ENCODE results near the gene IQCF2.
"Not testable (repeated sequence)": the region's sequence is repeated elsewhere in the genome, so short reads cannot be mapped to it uniquely, and the experiment has no call there.

IQCF2 gene

DNA sequence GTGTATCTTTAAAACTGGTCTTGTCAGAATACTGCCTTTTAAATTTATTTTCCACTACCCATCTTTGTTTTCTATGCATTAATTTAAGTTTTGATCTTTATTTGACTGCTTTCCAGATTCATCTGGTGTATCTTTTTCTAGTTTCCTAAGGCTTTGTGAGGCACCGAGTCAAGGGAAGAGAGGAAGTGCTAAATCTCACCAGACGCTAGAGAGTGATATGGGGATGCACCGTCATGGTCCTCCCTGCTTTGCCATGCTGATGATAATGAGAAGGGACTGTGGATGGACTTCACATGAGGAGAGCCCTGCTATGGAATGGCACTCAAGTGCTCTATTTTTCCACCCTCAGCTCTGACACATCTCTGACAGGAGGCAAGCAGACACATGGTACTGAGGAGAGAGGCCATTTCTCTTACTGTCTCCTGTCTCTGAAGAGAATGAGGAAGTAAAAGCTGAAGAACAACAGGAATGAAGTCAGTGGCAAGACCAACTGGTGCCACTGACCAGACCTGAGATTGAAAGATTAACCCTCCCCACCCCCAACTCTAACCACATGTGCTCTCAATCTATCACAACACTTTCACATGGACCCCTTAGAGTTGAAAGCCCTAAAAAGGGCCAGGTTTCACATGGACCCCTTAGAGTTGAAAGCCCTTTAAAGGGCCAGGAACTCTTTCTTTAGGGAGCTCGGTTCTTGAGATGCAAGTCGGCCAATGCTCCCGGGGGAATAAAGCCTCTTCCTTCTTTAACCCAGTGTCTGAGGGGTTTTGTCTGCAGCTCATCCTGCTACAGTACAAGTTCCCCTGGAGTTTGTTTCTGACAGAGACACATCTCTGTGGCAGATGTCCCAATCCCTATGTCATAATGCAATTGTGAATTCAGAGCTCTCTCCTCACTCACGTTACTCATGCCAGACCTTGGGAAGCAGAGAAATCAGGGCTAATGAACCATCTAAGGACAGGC is at the start of gene IQCF2:
Gene IQCF2 (plus strand): TSS at position 913 of the 963 bp plus-strand sequence. CDS start 52 bp downstream, outside the sequence.
- no peak for DNase-seq

DNA sequence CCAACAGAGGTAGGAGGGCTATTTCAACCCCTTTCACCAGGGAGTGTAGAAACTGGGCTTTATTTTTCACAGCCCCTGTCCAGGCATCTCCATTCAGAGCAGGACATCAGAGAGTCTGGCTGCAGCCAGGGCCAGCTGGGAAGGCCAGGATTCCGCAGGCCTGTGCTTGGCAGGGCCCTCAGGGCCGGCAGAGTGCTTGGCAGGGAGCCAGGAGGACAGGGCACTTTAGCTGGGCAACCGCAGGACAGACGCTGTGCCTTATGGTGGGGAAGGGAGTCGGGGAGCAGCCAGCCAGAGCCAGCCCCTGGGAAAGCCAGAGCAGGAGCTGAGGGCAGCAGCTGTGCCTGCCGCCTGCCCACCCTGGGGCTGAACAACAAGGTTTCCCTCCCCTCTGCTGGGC is 47.9 kb upstream of the IQCF2 start:
- no peak for DNase-seq

DNA sequence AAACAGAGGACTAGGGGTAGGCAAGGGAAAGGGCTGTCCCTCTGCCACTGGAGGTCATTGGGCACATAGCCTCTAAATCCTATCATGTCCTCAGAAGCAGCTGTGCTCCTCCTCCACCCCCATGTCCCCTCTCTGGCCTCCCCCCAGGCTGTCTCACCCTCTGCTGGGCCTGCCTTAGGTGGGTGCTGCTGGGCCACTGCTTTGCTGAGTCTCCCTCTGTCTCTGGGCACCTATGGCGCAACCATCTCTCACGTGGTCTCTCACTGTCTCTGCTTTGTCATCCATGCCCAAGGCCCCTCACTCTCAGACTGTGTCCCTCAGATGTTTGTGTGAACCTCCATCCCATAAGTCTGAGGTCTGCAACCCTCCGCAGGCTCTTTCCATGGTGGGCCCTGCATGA is 47.4 kb upstream of the IQCF2 start:
- no peak for DNase-seq

DNA sequence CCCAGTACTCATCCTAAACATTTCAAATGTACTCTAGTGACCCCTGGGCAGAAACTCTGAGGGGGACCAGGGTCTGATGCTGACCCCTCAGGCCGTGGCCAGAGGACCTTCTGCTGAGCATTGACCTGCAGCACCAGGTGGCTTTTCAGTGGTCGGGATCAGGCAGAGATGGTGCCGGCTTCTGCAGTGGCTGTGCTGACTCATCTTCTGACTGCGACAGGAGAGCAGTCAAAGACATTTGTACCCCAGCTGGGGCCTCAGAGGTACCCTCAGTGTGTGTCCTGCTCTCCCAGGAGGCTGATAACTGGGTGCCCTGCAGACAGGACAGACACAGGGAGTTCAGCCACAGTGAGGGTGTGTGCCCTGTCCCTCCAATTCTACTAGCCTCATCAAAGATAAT is 45.8 kb upstream of the IQCF2 start:
- DNase-seq, result no peak

DNA sequence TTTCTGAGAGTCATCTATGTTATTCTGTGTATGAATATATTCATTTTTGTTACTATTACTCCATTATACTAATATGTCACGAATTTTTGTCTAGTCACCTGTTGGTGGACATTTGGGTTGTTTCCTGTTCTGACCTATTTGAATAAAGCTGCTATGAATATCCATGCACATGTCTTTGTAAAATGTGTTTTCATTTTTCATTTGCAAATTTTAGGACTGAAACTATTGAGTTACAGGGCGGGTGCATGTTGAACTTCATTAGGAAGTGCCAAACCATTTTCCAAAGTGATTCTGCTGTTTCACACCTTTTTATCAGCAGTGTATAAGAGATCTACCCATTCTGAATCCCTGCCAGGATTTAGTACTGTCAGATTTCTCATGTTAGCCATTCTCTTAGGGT is 44.7 kb upstream of the IQCF2 start:
- no peak for DNase-seq

DNA sequence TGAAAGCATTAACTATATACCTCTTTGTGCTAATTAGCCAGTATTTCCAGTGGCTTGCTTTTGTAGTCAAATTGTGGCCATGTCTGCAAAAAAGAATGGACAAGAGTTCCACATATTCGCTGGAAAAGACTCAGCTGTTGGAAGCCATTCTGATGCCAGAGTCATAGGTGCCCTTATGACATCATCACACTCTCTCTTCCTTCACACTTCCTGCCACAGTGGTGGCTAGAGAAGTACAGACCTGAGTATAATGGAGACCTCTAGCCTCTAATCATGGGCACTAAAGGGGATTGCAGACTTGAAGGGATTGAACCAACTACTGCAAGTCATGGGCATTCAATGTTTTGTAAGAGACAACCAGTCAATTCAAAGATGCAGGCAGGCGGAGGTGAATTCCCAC is 44.0 kb upstream of the IQCF2 start:
- DNase-seq, result no peak

DNA sequence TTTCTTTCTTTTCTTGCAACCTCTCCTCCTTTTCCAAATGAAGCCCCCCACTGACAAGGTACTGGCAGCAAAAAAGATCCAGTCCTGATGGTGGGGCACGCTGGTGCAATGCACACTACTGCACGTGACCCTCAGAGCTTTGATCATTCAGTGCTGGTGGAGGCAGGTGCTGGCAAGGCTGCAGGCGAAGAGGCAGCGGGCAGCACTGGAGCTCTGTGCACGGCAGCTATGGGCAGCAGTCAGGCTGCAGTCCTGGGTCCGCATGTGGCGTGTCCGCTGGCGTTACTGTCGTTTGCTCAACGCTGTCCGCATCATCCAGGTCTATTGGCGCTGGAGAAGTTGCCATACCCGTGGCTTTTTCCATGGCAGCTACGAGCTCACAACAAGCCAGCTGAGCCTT is 42.3 kb upstream of the IQCF2 start:
- no peak for DNase-seq

DNA sequence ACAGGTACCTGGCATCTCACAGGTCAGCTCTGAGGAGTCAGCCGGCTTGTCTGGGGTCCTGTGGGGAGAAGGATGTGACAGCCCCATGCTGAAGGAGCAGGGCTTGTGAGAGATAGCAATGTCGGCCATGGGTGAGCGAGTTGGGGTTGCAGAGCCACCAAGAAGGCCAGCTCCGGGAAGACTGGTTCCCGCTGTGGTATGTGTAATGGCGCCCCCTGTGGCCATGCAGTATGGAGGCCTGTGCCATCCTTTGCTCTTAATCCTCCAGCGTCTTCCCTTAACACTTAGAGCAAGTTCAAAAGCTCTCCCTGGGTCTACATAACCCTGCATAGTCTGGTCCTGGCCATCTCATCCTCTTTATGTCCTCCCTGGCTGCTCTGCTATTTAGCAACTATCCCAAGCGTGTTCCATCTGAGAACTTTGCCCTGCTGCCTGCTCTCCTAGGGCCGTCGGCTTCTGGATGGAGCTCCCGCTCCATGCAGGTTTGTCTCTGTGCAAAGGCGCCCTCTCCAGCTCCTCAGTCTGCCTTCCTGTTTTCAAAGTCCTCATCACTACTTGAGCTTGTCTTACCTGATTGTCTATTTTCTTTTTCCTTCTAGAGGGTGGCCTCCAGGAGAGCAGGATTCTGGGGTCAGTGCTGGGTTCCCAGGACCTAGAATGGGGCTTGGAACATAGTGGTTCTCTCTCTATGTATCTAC is 41.6 kb upstream of the IQCF2 start:
- no peak for DNase-seq

DNA sequence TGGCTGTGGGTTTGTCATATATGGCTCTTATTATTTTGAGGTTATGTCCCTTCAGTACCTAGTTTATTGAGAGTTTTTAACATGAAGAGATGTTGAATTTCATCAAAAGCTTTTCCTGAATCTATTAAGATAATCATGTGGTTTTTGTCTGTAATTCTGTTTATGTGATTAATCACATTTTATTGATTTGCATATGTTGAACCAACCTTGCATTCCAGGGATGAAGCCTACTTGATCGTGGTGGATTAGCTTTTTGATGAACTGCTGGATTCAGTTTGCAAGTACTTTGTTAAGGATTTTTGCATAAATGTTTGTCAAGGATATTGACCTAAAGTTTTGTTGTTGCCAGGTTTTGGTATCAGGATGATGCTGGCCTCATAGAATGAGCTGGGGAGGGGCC is 33.1 kb upstream of the IQCF2 start:
- DNase-seq, result no peak

DNA sequence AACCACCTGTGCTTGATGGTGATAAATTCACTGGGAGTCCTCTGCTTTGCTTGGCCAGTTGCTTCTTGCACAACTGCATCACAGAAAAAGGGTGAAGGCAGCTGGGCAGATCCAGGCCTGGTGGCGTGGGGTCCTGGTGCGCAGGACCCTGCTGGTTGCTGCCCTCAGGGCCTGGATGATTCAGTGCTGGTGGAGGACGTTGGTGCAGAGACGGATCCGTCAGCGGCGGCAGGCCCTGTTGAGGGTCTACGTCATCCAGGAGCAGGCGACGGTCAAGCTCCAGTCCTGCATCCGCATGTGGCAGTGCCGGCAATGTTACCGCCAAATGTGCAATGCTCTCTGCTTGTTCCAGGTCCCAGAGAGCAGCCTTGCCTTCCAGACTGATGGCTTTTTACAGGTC is 31.1 kb upstream of the IQCF2 start:
- DNase-seq, result no peak

DNA sequence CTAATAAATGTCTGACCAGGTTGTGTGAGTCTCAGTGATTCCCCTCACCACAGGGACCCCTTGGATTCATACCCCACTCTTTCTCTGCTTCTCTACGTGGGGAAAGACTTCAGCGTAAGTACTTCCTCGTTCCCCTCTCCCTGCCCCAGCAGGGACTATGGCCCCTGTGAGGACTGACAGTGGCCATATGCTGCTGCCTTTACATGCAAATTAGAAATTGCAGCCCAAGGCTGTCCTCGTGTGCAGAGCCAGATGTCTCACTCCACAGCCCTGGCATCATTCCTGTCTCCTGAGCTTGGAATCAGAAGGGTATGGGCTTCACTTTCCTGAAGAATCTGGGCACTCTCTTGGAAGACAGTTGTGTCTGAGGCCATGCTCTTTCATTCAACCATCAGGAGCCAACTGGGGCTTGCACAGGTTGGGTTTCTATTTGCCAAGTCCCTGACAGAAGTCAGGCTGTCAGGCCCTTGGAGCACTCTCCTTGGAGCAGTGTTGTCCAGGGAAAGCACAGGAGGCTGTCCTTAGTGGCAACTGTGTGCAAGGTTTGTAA is 30.5 kb upstream of the IQCF2 start:
- no peak for DNase-seq

DNA sequence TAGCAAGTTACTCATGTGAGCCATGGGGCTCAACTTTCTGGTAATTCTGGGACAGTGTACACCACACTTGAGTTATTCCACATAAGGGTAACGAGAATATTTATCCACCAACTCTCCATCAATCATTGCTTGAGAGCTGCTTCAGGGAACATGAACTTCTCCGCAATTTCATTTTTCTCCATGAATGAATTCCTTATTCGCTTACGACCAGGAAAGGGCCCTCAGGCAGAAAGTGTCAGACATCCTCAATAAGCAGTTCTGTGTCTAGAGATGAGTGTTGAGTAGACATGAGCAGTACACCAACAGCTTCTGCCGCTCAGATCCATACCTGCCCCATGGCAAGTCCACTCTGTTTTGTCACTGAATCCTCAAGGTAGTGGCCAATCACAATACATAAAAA is 24.8 kb upstream of the IQCF2 start:
- no peak for DNase-seq

DNA sequence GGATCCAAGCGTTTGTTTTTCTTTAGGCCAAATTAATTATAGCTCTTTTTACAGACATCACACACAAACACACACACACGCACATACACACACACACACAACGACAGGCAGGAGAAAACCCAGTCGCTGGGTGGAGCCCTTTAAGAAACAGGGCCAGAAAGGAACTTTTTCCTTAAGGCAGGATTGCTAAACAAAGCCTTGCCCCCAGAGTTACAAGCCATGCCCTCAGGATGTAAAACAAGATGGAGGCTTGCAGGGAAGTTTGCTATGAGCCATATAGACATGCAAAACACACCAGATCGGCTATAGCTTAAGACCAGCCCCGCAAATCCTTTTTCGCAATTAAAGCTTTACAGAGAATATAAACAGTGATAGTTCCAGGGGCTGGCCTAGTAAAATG is 16.3 kb upstream of the IQCF2 start:
- DNase-seq, result no peak

DNA sequence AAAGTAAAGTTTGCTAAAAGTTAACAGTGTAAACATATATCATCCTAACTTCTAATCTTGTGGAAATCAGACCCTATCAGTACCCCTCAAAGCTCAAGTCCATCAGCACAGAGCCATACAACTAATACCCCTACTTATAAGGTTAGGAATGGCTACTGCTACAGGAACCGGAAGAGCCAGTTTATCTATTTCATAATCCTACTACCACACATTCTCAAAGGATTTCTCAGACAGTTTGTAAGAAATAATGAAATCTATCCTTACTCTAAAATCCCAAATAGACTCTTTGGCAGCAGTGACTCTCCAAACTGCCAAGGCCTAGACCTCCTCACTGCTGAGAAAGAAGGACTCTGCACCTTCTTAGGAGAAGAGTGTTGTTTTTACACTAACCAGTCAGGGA is 6.0 kb upstream of the IQCF2 start:
- not testable (repeated sequence) for DNase-seq

DNA sequence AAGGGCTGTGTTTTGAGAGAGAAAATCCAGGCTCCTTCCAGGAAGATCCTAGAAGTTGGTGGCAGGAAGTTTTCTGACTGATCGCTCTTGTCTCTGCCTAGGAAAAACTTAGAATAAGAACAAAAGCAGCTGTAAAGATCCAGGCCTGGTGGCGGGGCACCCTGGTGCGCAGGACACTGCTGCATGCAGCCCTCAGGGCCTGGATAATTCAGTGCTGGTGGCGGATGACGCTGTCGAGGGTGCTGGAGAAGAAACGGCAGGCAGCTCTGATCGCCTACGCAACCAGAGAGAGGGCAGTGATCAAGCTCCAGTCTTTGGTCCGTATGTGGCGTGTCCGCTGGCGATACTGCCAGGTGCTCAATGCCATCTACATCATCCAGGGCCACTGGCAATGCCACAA is 1.5 kb downstream of the IQCF2 start:
- DNase-seq, result no peak

DNA sequence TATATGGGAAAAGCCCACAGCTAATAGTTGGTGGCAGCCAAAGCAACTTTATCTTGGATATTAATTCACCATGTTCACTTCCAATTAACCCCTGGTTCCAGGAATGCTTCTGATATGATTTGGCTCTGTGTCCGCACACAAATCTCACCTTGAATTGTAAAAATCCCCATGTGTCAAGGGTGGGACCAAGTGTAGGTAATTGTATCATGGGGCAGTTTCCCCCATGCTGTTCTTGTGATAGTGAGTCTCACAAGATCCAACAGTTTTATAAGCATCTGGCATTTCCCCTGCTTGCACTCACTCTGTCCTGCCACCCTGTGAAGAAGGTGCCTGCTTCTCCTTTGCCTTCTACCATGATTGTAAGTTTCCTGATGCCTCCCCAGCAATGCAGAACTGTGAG is 7.5 kb downstream of the IQCF2 start:
- DNase-seq, result not testable (repeated sequence)

DNA sequence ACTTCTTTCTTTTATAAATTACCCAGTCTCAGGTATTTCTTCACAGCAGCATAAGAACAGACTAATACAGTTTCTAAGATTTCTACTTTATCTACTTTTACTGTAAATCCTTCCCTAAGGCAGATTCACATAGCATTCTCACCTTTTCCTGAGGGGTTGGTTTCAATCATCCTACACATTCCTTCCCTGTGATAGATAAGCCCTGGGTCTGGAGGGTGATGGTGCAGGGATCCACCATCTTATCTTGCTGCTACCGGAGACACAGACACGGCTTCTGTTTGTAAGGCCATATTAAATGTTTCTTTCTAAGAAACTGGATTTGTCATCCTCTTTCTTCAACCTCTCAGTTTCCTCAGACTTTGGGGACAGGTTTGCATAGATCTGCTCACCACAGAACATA is 7.9 kb downstream of the IQCF2 start:
- no peak for DNase-seq

DNA sequence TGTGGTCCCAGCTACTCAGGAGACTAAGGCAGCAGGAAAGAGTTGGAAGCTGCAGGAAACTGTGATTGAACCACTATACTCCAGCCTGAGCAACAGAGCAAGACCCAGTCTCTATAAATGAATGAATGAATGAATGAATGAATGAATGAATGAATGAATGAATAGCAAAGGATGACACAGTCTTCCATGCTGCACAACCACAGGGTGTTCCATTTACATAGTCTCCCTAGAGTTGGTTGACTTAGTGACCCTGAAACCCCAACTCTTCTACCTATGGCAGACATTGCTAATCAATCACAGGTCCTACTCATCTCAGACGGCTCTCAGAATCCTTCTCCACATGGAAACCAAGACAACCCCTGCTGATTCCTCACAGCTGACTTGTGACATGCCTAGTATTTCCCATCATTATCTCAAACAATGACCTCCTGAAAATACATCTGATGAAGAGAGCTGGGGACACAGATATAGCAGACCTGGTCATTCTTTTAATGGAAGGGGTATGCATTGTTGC is 11.9 kb downstream of the IQCF2 start:
- DNase-seq, result no peak

DNA sequence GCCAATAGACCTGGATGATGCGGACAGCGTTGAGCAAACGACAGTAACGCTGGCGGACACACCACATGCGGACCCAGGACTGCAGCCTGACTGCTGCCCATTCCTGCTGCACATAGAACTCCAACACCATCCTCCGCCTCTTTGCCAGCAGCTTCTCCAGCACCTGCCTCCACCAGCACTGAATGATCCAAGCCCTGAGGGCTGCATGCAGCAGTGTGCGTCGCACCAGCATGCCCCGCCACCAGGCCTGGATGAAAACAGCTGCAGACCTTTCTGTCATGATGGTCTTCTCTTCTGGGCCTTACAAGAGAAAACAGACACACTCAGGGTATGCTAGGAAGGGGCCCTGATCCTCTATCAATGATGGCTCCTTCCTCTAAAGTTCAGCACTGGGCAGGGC is 12.5 kb downstream of the IQCF2 start:
- DNase-seq, result no peak

DNA sequence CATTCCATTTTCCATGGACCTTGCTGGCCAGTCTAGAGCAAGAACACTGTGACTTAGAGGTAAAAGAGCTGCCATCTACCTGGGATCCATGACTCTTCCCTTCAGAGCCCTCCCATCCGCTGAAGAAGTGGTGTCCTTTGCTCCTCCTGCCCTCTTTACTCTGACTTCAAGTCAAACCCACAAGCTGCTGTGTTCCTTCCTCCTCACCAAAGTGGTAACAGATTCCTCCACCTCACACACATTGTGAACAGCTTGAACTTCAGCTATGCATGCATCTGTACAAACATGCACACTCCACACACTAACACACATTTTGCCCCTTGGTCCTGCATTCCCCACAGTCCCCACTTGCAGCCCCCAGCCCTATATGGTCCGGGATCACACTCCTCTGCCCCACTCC is 13.0 kb downstream of the IQCF2 start:
- no peak for DNase-seq

DNA sequence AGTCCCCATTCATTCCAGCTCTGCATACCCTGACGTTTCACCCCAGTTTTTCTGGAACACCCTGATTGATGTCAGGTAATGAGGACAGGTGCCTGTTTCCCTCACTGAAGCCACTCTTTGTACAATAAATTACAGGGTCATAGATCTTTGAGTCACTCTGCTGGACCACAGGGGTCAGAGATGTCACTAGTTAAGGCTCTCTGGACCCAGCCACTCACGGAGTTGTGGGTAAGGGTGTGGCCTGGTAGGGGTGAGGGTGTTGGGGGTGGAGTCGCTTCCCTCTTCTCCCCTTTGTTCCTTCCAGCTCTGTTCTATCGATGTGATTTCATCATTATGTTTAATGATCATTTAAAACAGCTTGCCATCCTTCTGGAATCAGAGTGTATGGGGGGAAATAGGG is 13.5 kb downstream of the IQCF2 start:
- DNase-seq, result no peak

DNA sequence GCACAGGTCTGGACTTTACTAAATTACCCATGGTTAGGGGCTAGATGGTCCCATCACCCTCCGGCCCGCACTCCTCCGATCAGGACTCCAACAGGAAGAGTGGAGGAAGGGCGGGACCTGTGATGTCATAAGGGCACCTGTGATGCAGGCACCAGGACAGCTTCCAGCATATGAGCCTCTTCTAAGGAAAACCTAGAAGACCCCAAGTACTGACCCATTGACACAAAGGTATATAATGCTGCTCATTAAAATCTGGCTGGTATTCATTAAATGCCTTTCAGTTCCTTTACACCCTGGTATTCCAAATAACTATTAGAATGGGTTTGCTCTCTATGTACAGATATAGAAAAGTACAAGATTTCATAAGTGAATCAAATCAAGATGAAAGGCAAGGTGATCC is 14.1 kb downstream of the IQCF2 start, which contains the start of gene IQCF5:
Gene IQCF5 (minus strand): TSS at position 101 of the 400 bp plus-strand sequence. CDS start 70 bp downstream, at position 31.
- no peak for DNase-seq

DNA sequence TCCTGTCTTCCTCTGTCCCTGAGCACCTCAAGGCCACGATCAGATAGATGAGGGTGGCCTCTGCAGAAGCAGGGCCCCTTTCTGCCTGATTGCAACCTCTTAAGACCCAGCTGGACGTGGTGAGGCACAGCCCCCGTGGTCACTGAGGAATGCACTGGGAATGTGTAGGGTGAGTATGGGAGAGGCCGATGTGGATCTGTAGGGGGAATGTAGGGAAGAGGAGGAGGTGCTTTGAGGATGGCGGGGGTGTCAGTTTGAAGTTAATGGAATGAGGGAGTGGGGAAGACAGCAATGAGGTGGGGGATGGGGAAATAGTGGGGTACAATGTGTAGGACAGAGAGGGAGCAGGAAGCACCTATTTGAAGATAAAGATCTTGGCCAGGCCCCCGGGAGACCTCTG is 14.8 kb downstream of the IQCF2 start:
- DNase-seq, result no peak

DNA sequence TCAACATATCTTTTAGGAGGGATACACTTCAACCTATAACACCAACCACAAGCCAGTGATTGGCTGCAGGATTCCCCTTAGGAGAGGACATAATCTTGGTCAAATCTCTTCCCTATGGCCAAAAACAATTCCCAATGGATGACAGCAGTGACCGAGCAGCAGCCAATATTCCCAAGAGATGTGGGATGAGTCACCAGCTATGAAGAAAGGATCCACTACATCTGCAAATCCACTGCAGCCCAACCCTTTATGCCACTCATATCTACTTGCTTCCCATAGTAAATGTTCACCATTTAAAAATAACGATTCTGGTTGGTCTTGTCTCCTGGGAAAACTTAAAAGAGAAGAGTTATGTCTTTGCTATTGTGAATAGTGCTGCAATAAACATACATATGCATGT is 18.5 kb downstream of the IQCF2 start:
- DNase-seq, result no peak
